Mesothelial cell of epicardium (in vitro differentiated cells): Measurements from ENCODE around the gene PALLD. TPM values are rescaled to one million over a fixed set of nuclear protein-coding genes. Genes with fewer than 3 reads are reported as not detected.
A peak's percentile ranks its signal among the peaks of the same experiment; 100 is the strongest.

Experiments
- DNase-seq, 2 experiments: peaks; one replicate each; pipeline ENCODE4 v3.0.0; 2021; ENCODE audit warnings: low spot score in 2 of 2; ENCODE audit not compliant: unreplicated experiment in 2 of 2
- H3K27ac Mint-ChIP-seq: 2 replicates; pipeline ENCODE4 v1.8.0; 2021; ENCODE audit warnings: mixed read lengths
- H3K27me3 Mint-ChIP-seq: 2 replicates; pipeline ENCODE4 v1.8.0; 2021; ENCODE audit warnings: low read depth, mixed read lengths
- H3K36me3 Mint-ChIP-seq: 2 replicates; pipeline ENCODE4 v1.8.0; 2021; ENCODE audit warnings: mixed read lengths
- H3K4me1 Mint-ChIP-seq: 2 replicates; pipeline ENCODE4 v1.8.0; 2021; ENCODE audit warnings: mixed read lengths
- H3K4me3 Mint-ChIP-seq: 2 replicates; pipeline ENCODE4 v1.8.0; 2021; ENCODE audit warnings: mild to moderate bottlenecking, moderate library complexity, mixed read lengths
- H3K9me3 Mint-ChIP-seq: 2 replicates; pipeline ENCODE4 v1.8.0; 2021; ENCODE audit warnings: mixed read lengths
- total RNA-seq: library from RNA; stranded (reverse); gene quantifications from 3 replicates; pipeline ENCODE4 v1.2.1, GENCODE V29; 2021
- TF ChIP-seq, protein P1 (sequence below): fragments of 200-600 bp; sonication (generic); IDR thresholded peaks from one replicate; pipeline ENCODE4 v1.5.0; 2021; ENCODE audit warnings: antibody characterized with exemption; ENCODE audit not compliant: unreplicated experiment

PALLD gene
- total RNA-seq, 1 donor from 2014 or later, result 158 TPM

DNA sequence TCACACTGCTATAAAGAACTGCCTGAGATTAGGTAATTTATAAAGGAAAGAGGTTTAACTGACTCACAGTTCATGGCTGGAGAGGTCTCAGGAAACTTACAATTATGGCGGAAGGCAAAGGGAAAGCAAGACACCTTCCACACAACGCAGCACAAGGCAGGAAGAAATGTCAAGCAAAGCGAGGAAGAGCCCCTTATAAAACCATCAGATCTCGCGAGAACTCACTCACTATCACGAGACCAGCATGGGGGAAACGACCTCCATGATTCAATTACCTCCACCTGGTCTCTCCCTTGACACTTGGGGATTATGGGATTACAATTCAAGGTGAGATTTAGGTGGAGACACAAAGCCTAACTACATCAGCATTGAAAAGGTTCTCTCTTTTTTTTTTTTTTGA is 39.6 kb downstream of the PALLD start:
- Mint-ChIP-seq H3K4me1 (peaks cover 37% of the 10 kb centered on the region), H3K4me3 (no peak overlapping the region), H3K27ac (peak overlapping the region; percentile 82), H3K9me3 (no peaks in the 10 kb centered on the region), H3K36me3 (no peaks in the 10 kb centered on the region), H3K27me3 (no peaks in the 10 kb centered on the region)
- DNase-seq, result no peak
- TF ChIP-seq, protein P1, sequence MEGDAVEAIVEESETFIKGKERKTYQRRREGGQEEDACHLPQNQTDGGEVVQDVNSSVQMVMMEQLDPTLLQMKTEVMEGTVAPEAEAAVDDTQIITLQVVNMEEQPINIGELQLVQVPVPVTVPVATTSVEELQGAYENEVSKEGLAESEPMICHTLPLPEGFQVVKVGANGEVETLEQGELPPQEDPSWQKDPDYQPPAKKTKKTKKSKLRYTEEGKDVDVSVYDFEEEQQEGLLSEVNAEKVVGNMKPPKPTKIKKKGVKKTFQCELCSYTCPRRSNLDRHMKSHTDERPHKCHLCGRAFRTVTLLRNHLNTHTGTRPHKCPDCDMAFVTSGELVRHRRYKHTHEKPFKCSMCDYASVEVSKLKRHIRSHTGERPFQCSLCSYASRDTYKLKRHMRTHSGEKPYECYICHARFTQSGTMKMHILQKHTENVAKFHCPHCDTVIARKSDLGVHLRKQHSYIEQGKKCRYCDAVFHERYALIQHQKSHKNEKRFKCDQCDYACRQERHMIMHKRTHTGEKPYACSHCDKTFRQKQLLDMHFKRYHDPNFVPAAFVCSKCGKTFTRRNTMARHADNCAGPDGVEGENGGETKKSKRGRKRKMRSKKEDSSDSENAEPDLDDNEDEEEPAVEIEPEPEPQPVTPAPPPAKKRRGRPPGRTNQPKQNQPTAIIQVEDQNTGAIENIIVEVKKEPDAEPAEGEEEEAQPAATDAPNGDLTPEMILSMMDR, result no peak

DNA sequence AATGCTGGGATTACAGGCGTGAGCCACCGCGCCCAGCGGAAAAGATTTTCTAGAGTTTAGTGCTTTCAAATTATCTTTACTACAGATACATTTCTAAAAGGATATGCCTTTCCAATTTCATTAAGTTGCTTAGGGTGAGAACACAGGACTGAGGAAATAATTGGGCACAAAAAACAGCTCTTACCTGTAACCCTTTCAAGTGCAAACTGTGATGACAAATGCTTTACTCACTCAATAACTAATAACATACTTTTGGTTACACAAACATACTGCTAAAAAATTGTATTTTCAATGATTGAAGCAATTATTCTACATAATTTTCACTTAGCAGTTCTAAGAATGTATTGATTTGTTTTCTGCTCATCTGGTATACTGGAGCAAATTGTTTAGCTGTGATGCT is 40.2 kb downstream of the PALLD start:
- H3K4me3 Mint-ChIP-seq, result no peak overlapping the region
- H3K27me3 Mint-ChIP-seq, result no peaks in the 10 kb centered on the region
- no peak for DNase-seq
- H3K27ac Mint-ChIP-seq, result no peak overlapping the region
- TF ChIP-seq, protein P1, result no peak
- no peaks in the 10 kb centered on the region for H3K9me3 Mint-ChIP-seq
- no peaks in the 10 kb centered on the region for H3K36me3 Mint-ChIP-seq
- peaks cover 38% of the 10 kb centered on the region for H3K4me1 Mint-ChIP-seq

DNA sequence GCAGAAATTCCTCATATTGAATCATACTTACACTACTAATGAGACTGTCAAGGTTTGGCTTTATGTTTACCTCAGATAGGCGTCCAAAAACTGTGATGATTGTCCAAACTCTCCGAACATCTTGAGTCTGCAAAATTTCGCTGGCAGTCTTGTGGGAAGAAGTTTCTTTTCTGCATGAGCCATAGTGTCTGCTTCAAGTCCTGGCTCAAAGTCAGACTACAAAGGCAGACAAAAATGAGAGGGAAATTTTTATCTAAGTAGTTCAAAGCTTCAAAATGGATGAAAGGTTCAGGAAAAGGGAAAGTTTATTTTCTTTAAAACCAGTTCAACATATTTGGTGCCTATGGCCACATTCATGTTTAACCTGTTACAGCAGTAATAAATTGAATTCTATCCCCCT is 40.7 kb downstream of the PALLD start:
- Mint-ChIP-seq H3K4me3 (peak overlapping the region; percentile 26), H3K27ac (peak overlapping the region; percentile 92)

DNA sequence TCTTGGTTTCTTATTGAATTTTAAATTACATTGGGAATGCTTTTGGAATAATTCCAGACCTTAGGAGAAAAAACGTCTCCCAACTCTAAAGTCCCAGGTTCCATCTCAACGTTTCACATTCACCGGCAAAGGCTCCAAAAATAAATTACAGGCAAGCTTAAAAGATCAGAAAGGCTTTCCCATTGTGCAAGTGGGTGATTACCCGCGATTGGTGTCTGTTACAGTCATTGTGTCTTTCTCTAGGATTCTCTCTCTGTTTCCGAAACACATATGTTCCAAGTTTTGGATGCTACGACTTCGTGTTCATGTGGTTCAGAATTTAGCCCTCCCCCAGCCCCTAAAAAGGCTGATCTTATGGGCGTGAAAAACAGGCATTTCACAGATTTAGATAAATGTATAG is 41.8 kb downstream of the PALLD start:
- Mint-ChIP-seq H3K27ac (peak overlapping the region; percentile 90), H3K36me3 (no peaks in the 10 kb centered on the region), H3K4me1 (peaks cover 38% of the 10 kb centered on the region), H3K9me3 (no peaks in the 10 kb centered on the region), H3K27me3 (no peaks in the 10 kb centered on the region), H3K4me3 (no peak overlapping the region)
- TF ChIP-seq, protein P1, result no peak
- DNase-seq, result no peak

More for the DNA sequence above, 40.7 kb downstream of the PALLD start:
- H3K4me1 Mint-ChIP-seq, result peaks cover 38% of the 10 kb centered on the region
- no peaks in the 10 kb centered on the region for H3K9me3 Mint-ChIP-seq
- no peaks in the 10 kb centered on the region for H3K27me3 Mint-ChIP-seq
- H3K36me3 Mint-ChIP-seq, result no peaks in the 10 kb centered on the region
- DNase-seq, result no peak
- TF ChIP-seq, protein P1, result no peak

DNA sequence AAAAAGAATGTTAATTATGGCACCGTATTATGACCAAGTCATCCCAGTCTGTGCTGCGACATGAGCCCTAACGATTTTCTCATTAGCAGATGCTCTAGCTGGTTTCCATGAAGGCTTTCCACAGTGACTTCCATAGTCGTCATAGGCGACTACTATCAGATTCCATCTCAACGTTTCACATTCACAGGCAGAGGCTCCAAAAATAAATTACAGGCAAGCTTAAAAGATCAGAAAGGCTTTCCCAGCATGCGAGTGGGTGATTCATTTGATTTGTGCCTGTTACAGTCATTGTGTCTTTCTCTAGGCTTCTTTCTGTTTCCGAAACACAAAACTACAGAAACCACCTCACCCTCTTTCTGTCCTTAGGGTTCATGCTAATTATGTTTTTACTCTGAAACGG is 43.2 kb downstream of the PALLD start:
- DNase-seq, result no peak
- H3K27me3 Mint-ChIP-seq, result no peaks in the 10 kb centered on the region
- H3K9me3 Mint-ChIP-seq, result no peaks in the 10 kb centered on the region
- TF ChIP-seq, protein P1, result no peak
- peaks cover 46% of the 10 kb centered on the region for H3K4me1 Mint-ChIP-seq
- H3K4me3 Mint-ChIP-seq, result peak overlapping the region; percentile 18
- H3K36me3 Mint-ChIP-seq, result no peaks in the 10 kb centered on the region
- peak overlapping the region; percentile 92 for H3K27ac Mint-ChIP-seq
